Right forelimb (tissue), 1 donor: ENCODE results near the gene PAX2.

ENCODE experiments used
- DNase-seq: peaks from one replicate; pipeline ENCODE4 v3.0.0-alpha.2; 2018

PAX2 gene

GRCh38 chr10:100793055-100793454 is 47.7 kb downstream of the PAX2 start:
- DNase-seq, result no peak

- DNase-seq, result no peak
Measured at GRCh38 chr10:100799881-100800280, 54.5 kb downstream of the PAX2 start.

- no peak for DNase-seq
Measured at GRCh38 chr10:100800931-100801330, 55.5 kb downstream of the PAX2 start.

- DNase-seq, result no peak
Measured at GRCh38 chr10:100802196-100802595, 56.8 kb downstream of the PAX2 start.

GRCh38 chr10:100802607-100803006 is 57.2 kb downstream of the PAX2 start:
- DNase-seq, result no peak

- no peak for DNase-seq
Measured at GRCh38 chr10:100803492-100803891, 58.1 kb downstream of the PAX2 start.

- DNase-seq, result no peak
Measured at GRCh38 chr10:100803908-100804307, 58.5 kb downstream of the PAX2 start.

GRCh38 chr10:100805543-100806355 is 60.4 kb downstream of the PAX2 start:
- no peak for DNase-seq

- DNase-seq, result no peak
Measured at GRCh38 chr10:100806356-100806645, 60.9 kb downstream of the PAX2 start.

- DNase-seq, result no peak
Measured at GRCh38 chr10:100807241-100807951, 62.0 kb downstream of the PAX2 start.

GRCh38 chr10:100808876-100809275 is 63.5 kb downstream of the PAX2 start:
- DNase-seq, result no peak

GRCh38 chr10:100810091-100810834 is 64.9 kb downstream of the PAX2 start:
- no peak for DNase-seq

- DNase-seq, result no peak
Measured at GRCh38 chr10:100810835-100811116, 65.4 kb downstream of the PAX2 start.

GRCh38 chr10:100811261-100811660 is 65.9 kb downstream of the PAX2 start:
- DNase-seq, result no peak

GRCh38 chr10:100811752-100812750 is 66.7 kb downstream of the PAX2 start:
- no peak for DNase-seq

GRCh38 chr10:100812978-100813377 is 67.6 kb downstream of the PAX2 start:
- no peak for DNase-seq

GRCh38 chr10:100814751-100815474 is 69.5 kb downstream of the PAX2 start:
- no peak for DNase-seq

GRCh38 chr10:100816671-100817070 is 71.3 kb downstream of the PAX2 start:
- DNase-seq, result no peak

GRCh38 chr10:100817268-100817839 is 72.0 kb downstream of the PAX2 start:
- DNase-seq, result no peak

GRCh38 chr10:100819424-100819823 is 74.0 kb downstream of the PAX2 start:
- DNase-seq, result no peak

- DNase-seq, result no peak
Measured at GRCh38 chr10:100823194-100823593, 77.8 kb downstream of the PAX2 start.

GRCh38 chr10:100824886-100825285 is 79.5 kb downstream of the PAX2 start:
- no peak for DNase-seq
